Measurements from ENCODE around the gene MCC.

MCC gene

GRCh38 chr5:113124265-113124664, 364.0 kb downstream of the MCC start:
- H3K27ac ChIP-seq (ENCODE audit: low read depth, low read length) = no peak overlapping the region
- H3K4me3 ChIP-seq (ENCODE audit: low read depth, low read length) = no peak overlapping the region
- no peaks in the 10 kb centered on the region for H3K27me3 ChIP-seq (ENCODE audit: control insufficient read depth, insufficient read depth, low read length)
- H3K9ac ChIP-seq (ENCODE audit: low read depth, low read length) = no peak overlapping the region
- no peaks in the 10 kb centered on the region for H3K36me3 ChIP-seq (ENCODE audit: control insufficient read depth, insufficient read depth, low read length)
- peaks cover 24% of the 10 kb centered on the region for H3K4me1 ChIP-seq (ENCODE audit: control insufficient read depth, insufficient read depth, low read length)
- H3K9me3 ChIP-seq (ENCODE audit: control insufficient read depth, insufficient read depth, low read length) = no peaks in the 10 kb centered on the region; the same call in 1 of the 2 replicates

- no peaks in the 10 kb centered on the region; the same call in 1 of the 2 replicates for H3K9me3 ChIP-seq (ENCODE audit: control insufficient read depth, insufficient read depth, low read length)
- no peak overlapping the region for H3K27ac ChIP-seq (ENCODE audit: low read depth, low read length)
- H3K36me3 ChIP-seq (ENCODE audit: control insufficient read depth, insufficient read depth, low read length) = no peaks in the 10 kb centered on the region
- H3K4me1 ChIP-seq (ENCODE audit: control insufficient read depth, insufficient read depth, low read length) = peaks cover 21% of the 10 kb centered on the region
- H3K9ac ChIP-seq (ENCODE audit: low read depth, low read length) = no peak overlapping the region
- no peak overlapping the region for H3K4me3 ChIP-seq (ENCODE audit: low read depth, low read length)
- no peaks in the 10 kb centered on the region for H3K27me3 ChIP-seq (ENCODE audit: control insufficient read depth, insufficient read depth, low read length)
Observed at GRCh38 chr5:113123618-113124017, 364.6 kb downstream of the MCC start.

GRCh38 chr5:113122053-113122452, 366.2 kb downstream of the MCC start:
- Histone ChIP-seq H3K4me3 (ENCODE audit: low read depth, low read length) (no peak overlapping the region), H3K27me3 (ENCODE audit: control insufficient read depth, insufficient read depth, low read length) (no peaks in the 10 kb centered on the region), H3K36me3 (ENCODE audit: control insufficient read depth, insufficient read depth, low read length) (no peaks in the 10 kb centered on the region), H3K27ac (ENCODE audit: low read depth, low read length) (no peak overlapping the region), H3K9me3 (ENCODE audit: control insufficient read depth, insufficient read depth, low read length) (no peaks in the 10 kb centered on the region; the same call in 1 of the 2 replicates), H3K4me1 (ENCODE audit: control insufficient read depth, insufficient read depth, low read length) (peaks cover 12% of the 10 kb centered on the region), H3K9ac (ENCODE audit: low read depth, low read length) (no peak overlapping the region)

- Histone ChIP-seq H3K9ac (ENCODE audit: low read depth, low read length) (no peak overlapping the region), H3K27me3 (ENCODE audit: control insufficient read depth, insufficient read depth, low read length) (no peaks in the 10 kb centered on the region), H3K27ac (ENCODE audit: low read depth, low read length) (no peak overlapping the region), H3K4me1 (ENCODE audit: control insufficient read depth, insufficient read depth, low read length) (0 out of 2 replicates have a peak, but pooled peaks cover 3% of the 10 kb centered on the region), H3K4me3 (ENCODE audit: low read depth, low read length) (no peak overlapping the region), H3K9me3 (ENCODE audit: control insufficient read depth, insufficient read depth, low read length) (no peaks in the 10 kb centered on the region), H3K36me3 (ENCODE audit: control insufficient read depth, insufficient read depth, low read length) (no peaks in the 10 kb centered on the region)
Observed at GRCh38 chr5:113119246-113119924, 368.9 kb downstream of the MCC start.

- H3K36me3 ChIP-seq (ENCODE audit: control insufficient read depth, insufficient read depth, low read length) = no peaks in the 10 kb centered on the region
- no peak overlapping the region for H3K4me3 ChIP-seq (ENCODE audit: low read depth, low read length)
- no peaks in the 10 kb centered on the region for H3K9me3 ChIP-seq (ENCODE audit: control insufficient read depth, insufficient read depth, low read length)
- H3K9ac ChIP-seq (ENCODE audit: low read depth, low read length) = no peak overlapping the region
- H3K27me3 ChIP-seq (ENCODE audit: control insufficient read depth, insufficient read depth, low read length) = no peaks in the 10 kb centered on the region
- no peak overlapping the region for H3K27ac ChIP-seq (ENCODE audit: low read depth, low read length)
- 0 out of 2 replicates have a peak, but pooled peaks cover 3% of the 10 kb centered on the region for H3K4me1 ChIP-seq (ENCODE audit: control insufficient read depth, insufficient read depth, low read length)
Observed at GRCh38 chr5:113118765-113119164, 369.5 kb downstream of the MCC start.

GRCh38 chr5:113118298-113118697, 370.0 kb downstream of the MCC start:
- no peak overlapping the region for H3K9ac ChIP-seq (ENCODE audit: low read depth, low read length)
- H3K27ac ChIP-seq (ENCODE audit: low read depth, low read length) = no peak overlapping the region
- H3K9me3 ChIP-seq (ENCODE audit: control insufficient read depth, insufficient read depth, low read length) = no peaks in the 10 kb centered on the region
- no peak overlapping the region for H3K4me3 ChIP-seq (ENCODE audit: low read depth, low read length)
- H3K27me3 ChIP-seq (ENCODE audit: control insufficient read depth, insufficient read depth, low read length) = no peaks in the 10 kb centered on the region
- 0 out of 2 replicates have a peak, but pooled peaks cover 1% of the 10 kb centered on the region for H3K4me1 ChIP-seq (ENCODE audit: control insufficient read depth, insufficient read depth, low read length)
- H3K36me3 ChIP-seq (ENCODE audit: control insufficient read depth, insufficient read depth, low read length) = no peaks in the 10 kb centered on the region

GRCh38 chr5:113117543-113118115, 370.6 kb downstream of the MCC start:
- Histone ChIP-seq H3K36me3 (ENCODE audit: control insufficient read depth, insufficient read depth, low read length) (no peaks in the 10 kb centered on the region), H3K4me3 (ENCODE audit: low read depth, low read length) (no peak overlapping the region), H3K27ac (ENCODE audit: low read depth, low read length) (no peak overlapping the region), H3K9ac (ENCODE audit: low read depth, low read length) (no peak overlapping the region), H3K4me1 (ENCODE audit: control insufficient read depth, insufficient read depth, low read length) (no peaks in the 10 kb centered on the region), H3K9me3 (ENCODE audit: control insufficient read depth, insufficient read depth, low read length) (no peaks in the 10 kb centered on the region), H3K27me3 (ENCODE audit: control insufficient read depth, insufficient read depth, low read length) (no peaks in the 10 kb centered on the region)

- no peak overlapping the region for H3K9ac ChIP-seq (ENCODE audit: low read depth, low read length)
- no peaks in the 10 kb centered on the region for H3K36me3 ChIP-seq (ENCODE audit: control insufficient read depth, insufficient read depth, low read length)
- no peaks in the 10 kb centered on the region for H3K4me1 ChIP-seq (ENCODE audit: control insufficient read depth, insufficient read depth, low read length)
- H3K27me3 ChIP-seq (ENCODE audit: control insufficient read depth, insufficient read depth, low read length) = no peaks in the 10 kb centered on the region
- H3K4me3 ChIP-seq (ENCODE audit: low read depth, low read length) = no peak overlapping the region
- H3K9me3 ChIP-seq (ENCODE audit: control insufficient read depth, insufficient read depth, low read length) = no peaks in the 10 kb centered on the region
- H3K27ac ChIP-seq (ENCODE audit: low read depth, low read length) = no peak overlapping the region
Observed at GRCh38 chr5:113115956-113116355, 372.3 kb downstream of the MCC start.

GRCh38 chr5:113115061-113115460, 373.2 kb downstream of the MCC start:
- H3K9me3 ChIP-seq (ENCODE audit: control insufficient read depth, insufficient read depth, low read length) = no peaks in the 10 kb centered on the region
- H3K27me3 ChIP-seq (ENCODE audit: control insufficient read depth, insufficient read depth, low read length) = no peaks in the 10 kb centered on the region
- H3K36me3 ChIP-seq (ENCODE audit: control insufficient read depth, insufficient read depth, low read length) = no peaks in the 10 kb centered on the region
- H3K27ac ChIP-seq (ENCODE audit: low read depth, low read length) = no peak overlapping the region
- H3K9ac ChIP-seq (ENCODE audit: low read depth, low read length) = no peak overlapping the region
- no peaks in the 10 kb centered on the region for H3K4me1 ChIP-seq (ENCODE audit: control insufficient read depth, insufficient read depth, low read length)
- H3K4me3 ChIP-seq (ENCODE audit: low read depth, low read length) = no peak overlapping the region

- no peak overlapping the region for H3K9ac ChIP-seq (ENCODE audit: low read depth, low read length)
- H3K36me3 ChIP-seq (ENCODE audit: control insufficient read depth, insufficient read depth, low read length) = no peaks in the 10 kb centered on the region
- no peak overlapping the region for H3K27ac ChIP-seq (ENCODE audit: low read depth, low read length)
- H3K9me3 ChIP-seq (ENCODE audit: control insufficient read depth, insufficient read depth, low read length) = no peaks in the 10 kb centered on the region
- H3K4me3 ChIP-seq (ENCODE audit: low read depth, low read length) = no peak overlapping the region
- no peaks in the 10 kb centered on the region for H3K27me3 ChIP-seq (ENCODE audit: control insufficient read depth, insufficient read depth, low read length)
- no peaks in the 10 kb centered on the region for H3K4me1 ChIP-seq (ENCODE audit: control insufficient read depth, insufficient read depth, low read length)
Observed at GRCh38 chr5:113114559-113114958, 373.7 kb downstream of the MCC start.

- H3K36me3 ChIP-seq (ENCODE audit: control insufficient read depth, insufficient read depth, low read length) = no peaks in the 10 kb centered on the region
Observed at GRCh38 chr5:113112435-113112834, 375.8 kb downstream of the MCC start.

More at GRCh38 chr5:113112435-113112834, 375.8 kb downstream of the MCC start:
- Histone ChIP-seq H3K27me3 (ENCODE audit: control insufficient read depth, insufficient read depth, low read length) (no peaks in the 10 kb centered on the region), H3K9ac (ENCODE audit: low read depth, low read length) (no peak overlapping the region), H3K27ac (ENCODE audit: low read depth, low read length) (no peak overlapping the region), H3K4me1 (ENCODE audit: control insufficient read depth, insufficient read depth, low read length) (no peaks in the 10 kb centered on the region), H3K9me3 (ENCODE audit: control insufficient read depth, insufficient read depth, low read length) (no peaks in the 10 kb centered on the region), H3K4me3 (ENCODE audit: low read depth, low read length) (no peak overlapping the region)
